Stimulated activated CD8-positive, alpha-beta memory T cell treated with anti-CD3 and anti-CD28 coated beads, Interleukin-7, amount 100 ng/mL, for 24 hours (primary cell): ENCODE results near the gene CHST13.

Experiments used
- DNase-seq: peaks from one replicate; pipeline ENCODE4 v3.0.0-alpha.2; 2020; ENCODE audit warnings: low read depth

CHST13 gene

GRCh38 chr3:126487151-126487771 lies 36.7 kb upstream of the CHST13 start:
- no peak for DNase-seq

- no peak for DNase-seq
Observed at GRCh38 chr3:126488185-126488584, 35.8 kb upstream of the CHST13 start.

GRCh38 chr3:126488886-126489569 lies 34.9 kb upstream of the CHST13 start:
- no peak for DNase-seq

- DNase-seq, result no peak
Observed at GRCh38 chr3:126490619-126491018, 33.3 kb upstream of the CHST13 start.

GRCh38 chr3:126491221-126492013 lies 32.5 kb upstream of the CHST13 start:
- no peak for DNase-seq

- no peak for DNase-seq
Observed at GRCh38 chr3:126493051-126493450, 30.9 kb upstream of the CHST13 start.

GRCh38 chr3:126493739-126494138 lies 30.2 kb upstream of the CHST13 start:
- no peak for DNase-seq

- no peak for DNase-seq
Observed at GRCh38 chr3:126494204-126494969, 29.6 kb upstream of the CHST13 start.

GRCh38 chr3:126494970-126495230 lies 29.1 kb upstream of the CHST13 start:
- no peak for DNase-seq

GRCh38 chr3:126495786-126496185 lies 28.2 kb upstream of the CHST13 start:
- DNase-seq, result no peak

- DNase-seq, result no peak
Observed at GRCh38 chr3:126496894-126497850, 26.8 kb upstream of the CHST13 start.

GRCh38 chr3:126497956-126498355 lies 26.0 kb upstream of the CHST13 start:
- DNase-seq, result no peak

- DNase-seq, result no peak
Observed at GRCh38 chr3:126498461-126498860, 25.5 kb upstream of the CHST13 start.

- DNase-seq, result no peak
Observed at GRCh38 chr3:126498929-126499328, 25.0 kb upstream of the CHST13 start.

- no peak for DNase-seq
Observed at GRCh38 chr3:126499401-126499800, 24.6 kb upstream of the CHST13 start.

GRCh38 chr3:126500016-126500415 lies 23.9 kb upstream of the CHST13 start:
- no peak for DNase-seq

GRCh38 chr3:126501054-126501453 lies 22.9 kb upstream of the CHST13 start:
- DNase-seq, result no peak

GRCh38 chr3:126501736-126502135 lies 22.2 kb upstream of the CHST13 start:
- no peak for DNase-seq

- no peak for DNase-seq
Observed at GRCh38 chr3:126502656-126503055, 21.3 kb upstream of the CHST13 start.

- no peak for DNase-seq
Observed at GRCh38 chr3:126503701-126504100, 20.3 kb upstream of the CHST13 start.

- no peak for DNase-seq
Observed at GRCh38 chr3:126507886-126508285, 16.1 kb upstream of the CHST13 start.

- DNase-seq, result no peak
Observed at GRCh38 chr3:126508564-126508964, 15.4 kb upstream of the CHST13 start.
